Memory B cell (primary cell): ENCODE results near the gene TECPR1.

ENCODE experiments used
- ATAC-seq: fragments of 150-1000 bp; cut with Tn5 transposase; 2 replicates; pipeline ENCODE4 v1.10.0; 2021; ENCODE audit warnings: low read depth, mild to moderate bottlenecking, moderate library complexity
- DNase-seq, 2 donors: peaks; one replicate each; pipeline ENCODE4 v3.0.0; 2022; ENCODE audit warnings: low spot score in 2 of 2
- H3K27ac Mint-ChIP-seq: one replicate; pipeline ENCODE4 v1.8.0; 2022; ENCODE audit warnings: mild to moderate bottlenecking, moderate library complexity, mixed read lengths
- H3K27me3 Mint-ChIP-seq: one replicate; pipeline ENCODE4 v1.8.0; 2022; ENCODE audit warnings: mixed read lengths
- H3K36me3 Mint-ChIP-seq: one replicate; pipeline ENCODE4 v1.8.0; 2022; ENCODE audit warnings: mild to moderate bottlenecking, mixed read lengths
- H3K4me1 Mint-ChIP-seq: one replicate; pipeline ENCODE4 v1.8.0; 2022; ENCODE audit warnings: mixed read lengths
- H3K4me3 Mint-ChIP-seq: one replicate; pipeline ENCODE4 v1.8.0; 2022; ENCODE audit warnings: mild to moderate bottlenecking, moderate library complexity, mixed read lengths
- H3K9me3 Mint-ChIP-seq: one replicate; pipeline ENCODE4 v1.8.0; 2022; ENCODE audit warnings: mixed read lengths

The TECPR1 gene

DNA sequence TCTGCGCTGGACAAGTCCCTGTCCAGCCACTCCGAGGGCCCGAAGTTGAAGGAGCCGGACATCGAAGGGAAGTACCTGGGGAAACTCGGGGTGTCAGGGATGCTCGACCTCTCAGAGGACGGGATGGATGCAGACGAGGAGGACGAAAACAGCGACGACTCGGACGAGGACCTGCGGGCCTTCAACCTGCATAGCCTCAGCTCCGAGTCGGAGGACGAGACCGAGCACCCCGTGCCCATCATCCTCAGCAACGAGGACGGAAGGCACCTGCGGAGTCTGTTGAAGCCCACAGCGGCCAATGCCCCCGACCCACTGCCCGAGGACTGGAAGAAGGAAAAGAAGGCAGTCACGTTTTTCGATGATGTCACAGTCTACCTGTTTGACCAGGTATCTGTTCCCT lies 57.8 kb downstream of the TECPR1 start:
- H3K27ac Mint-ChIP-seq: no peak overlapping the region
- DNase-seq (no peak), ATAC-seq (no peak)
- no peak overlapping the region for H3K4me3 Mint-ChIP-seq
- peaks cover 3% of the 10 kb centered on the region for H3K27me3 Mint-ChIP-seq
- peaks cover 7% of the 10 kb centered on the region for H3K4me1 Mint-ChIP-seq
- H3K9me3 Mint-ChIP-seq: peaks cover 5% of the 10 kb centered on the region
- H3K36me3 Mint-ChIP-seq: peaks cover 42% of the 10 kb centered on the region

DNA sequence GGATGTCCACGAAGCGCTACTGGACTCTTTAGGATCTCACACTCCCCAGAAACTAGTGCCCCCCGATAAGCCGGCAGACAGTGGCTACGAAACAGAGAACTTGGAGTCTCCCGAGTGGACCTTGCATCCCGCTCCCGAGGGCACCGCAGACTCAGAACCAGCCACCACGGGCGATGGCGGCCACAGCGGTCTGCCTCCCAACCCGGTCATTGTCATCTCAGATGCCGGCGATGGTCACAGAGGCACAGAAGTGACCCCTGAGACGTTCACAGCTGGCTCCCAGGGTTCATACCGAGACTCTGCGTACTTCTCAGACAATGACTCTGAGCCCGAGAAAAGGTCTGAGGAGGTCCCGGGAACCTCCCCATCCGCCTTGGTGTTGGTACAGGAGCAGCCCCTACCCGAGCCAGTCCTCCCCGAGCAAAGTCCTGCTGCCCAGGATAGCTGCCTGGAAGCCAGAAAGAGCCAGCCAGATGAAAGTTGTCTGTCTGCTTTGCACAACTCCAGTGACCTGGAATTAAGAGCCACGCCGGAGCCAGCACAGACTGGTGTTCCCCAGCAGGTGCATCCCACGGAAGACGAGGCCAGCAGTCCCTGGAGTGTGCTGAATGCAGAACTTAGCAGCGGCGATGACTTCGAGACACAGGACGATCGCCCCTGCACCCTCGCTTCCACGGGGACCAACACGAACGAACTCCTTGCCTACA lies 58.4 kb downstream of the TECPR1 start:
- Mint-ChIP-seq H3K9me3 (peaks cover 4% of the 10 kb centered on the region), H3K36me3 (peaks cover 44% of the 10 kb centered on the region), H3K27me3 (peaks cover 3% of the 10 kb centered on the region), H3K4me1 (peaks cover 5% of the 10 kb centered on the region), H3K4me3 (no peak overlapping the region), H3K27ac (no peak overlapping the region)
- DNase-seq (no peak), ATAC-seq (no peak)

DNA sequence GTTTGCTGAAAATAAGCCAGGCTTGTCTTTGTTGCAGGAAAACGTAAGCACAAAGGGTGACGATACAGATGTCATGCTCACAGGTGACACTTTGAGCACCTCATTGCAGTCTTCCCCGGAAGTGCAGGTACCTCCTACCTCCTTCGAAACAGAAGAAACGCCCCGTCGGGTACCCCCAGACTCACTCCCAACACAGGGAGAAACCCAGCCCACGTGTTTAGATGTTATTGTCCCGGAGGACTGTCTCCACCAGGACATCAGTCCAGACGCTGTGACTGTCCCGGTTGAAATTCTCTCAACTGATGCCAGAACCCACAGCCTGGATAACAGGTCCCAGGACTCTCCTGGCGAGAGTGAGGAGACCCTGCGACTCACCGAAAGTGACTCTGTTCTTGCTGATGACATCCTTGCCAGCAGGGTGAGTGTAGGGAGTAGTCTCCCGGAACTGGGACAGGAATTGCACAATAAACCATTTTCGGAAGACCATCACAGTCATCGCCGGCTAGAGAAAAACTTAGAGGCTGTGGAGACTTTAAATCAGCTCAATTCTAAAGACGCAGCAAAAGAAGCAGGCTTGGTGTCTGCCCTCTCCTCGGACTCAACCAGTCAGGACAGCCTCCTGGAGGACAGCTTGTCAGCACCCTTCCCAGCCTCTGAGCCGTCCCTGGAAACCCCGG lies 59.1 kb downstream of the TECPR1 start:
- Mint-ChIP-seq H3K9me3 (peaks cover 4% of the 10 kb centered on the region), H3K4me1 (peaks cover 5% of the 10 kb centered on the region), H3K27me3 (peaks cover 5% of the 10 kb centered on the region), H3K36me3 (peaks cover 46% of the 10 kb centered on the region), H3K27ac (no peak overlapping the region), H3K4me3 (no peak overlapping the region)
- DNase-seq (no peak), ATAC-seq (no peak)

DNA sequence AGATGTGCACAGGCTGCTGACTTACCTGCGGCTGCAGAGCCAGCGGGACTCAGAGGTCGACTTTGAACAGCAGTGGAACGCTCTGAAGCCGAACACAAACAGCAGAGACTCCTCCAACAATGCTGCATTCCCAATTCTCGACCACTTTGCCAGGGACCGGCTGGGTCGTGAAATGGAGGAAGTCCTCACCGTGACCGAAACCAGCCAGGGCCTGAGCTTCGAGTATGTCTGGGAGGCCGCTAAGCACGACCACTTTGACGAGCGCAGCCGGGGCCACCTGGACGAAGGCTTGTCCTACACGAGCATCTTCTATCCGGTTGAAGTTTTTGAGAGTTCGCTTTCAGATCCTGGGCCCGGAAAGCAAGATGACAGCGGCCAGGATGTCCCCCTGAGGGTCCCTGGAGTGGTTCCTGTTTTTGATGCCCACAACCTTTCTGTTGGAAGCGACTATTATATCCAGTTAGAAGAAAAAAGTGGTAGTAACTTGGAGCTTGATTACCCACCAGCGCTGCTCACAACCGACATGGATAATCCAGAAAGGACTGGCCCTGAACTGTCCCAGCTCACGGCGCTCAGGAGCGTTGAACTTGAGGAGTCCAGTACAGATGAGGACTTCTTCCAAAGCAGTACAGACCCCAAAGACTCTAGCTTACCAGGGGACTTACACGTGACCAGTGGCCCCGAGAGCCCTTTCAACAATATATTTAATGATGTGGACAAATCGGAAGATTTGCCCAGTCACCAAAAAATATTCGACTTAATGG lies 60.2 kb downstream of the TECPR1 start:
- DNase-seq (no peak), ATAC-seq (no peak)
- Mint-ChIP-seq H3K27ac (no peak overlapping the region), H3K9me3 (peaks cover 4% of the 10 kb centered on the region), H3K27me3 (peaks cover 6% of the 10 kb centered on the region), H3K4me3 (no peak overlapping the region), H3K36me3 (peaks cover 46% of the 10 kb centered on the region), H3K4me1 (peaks cover 5% of the 10 kb centered on the region)

DNA sequence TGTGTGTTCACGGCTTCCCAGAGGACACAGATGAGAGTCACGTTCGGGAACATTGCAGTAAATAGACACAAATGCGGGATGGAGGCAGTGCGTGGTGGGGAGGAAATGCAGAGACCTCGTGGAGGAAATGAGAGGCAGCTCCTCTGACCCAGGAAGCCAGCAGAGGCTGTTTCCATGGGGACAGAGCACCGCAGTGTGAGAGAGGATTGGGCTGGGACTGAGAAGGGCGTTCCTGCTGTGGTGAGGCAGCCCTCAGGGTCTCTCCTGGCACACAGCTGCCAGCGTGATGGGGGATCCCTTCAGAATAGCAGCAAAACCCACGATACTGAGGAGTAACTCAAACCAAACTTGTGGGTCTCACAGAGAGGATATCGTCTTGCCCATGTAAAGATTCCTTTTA lies 62.5 kb downstream of the TECPR1 start:
- peak overlapping the region; percentile 33 for H3K27ac Mint-ChIP-seq
- H3K27me3 Mint-ChIP-seq: peaks cover 3% of the 10 kb centered on the region
- ATAC-seq: no peak
- peaks cover 4% of the 10 kb centered on the region for H3K9me3 Mint-ChIP-seq
- peaks cover 32% of the 10 kb centered on the region for H3K36me3 Mint-ChIP-seq
- no peak for DNase-seq
- no peak overlapping the region for H3K4me3 Mint-ChIP-seq
- no peaks in the 10 kb centered on the region for H3K4me1 Mint-ChIP-seq

DNA sequence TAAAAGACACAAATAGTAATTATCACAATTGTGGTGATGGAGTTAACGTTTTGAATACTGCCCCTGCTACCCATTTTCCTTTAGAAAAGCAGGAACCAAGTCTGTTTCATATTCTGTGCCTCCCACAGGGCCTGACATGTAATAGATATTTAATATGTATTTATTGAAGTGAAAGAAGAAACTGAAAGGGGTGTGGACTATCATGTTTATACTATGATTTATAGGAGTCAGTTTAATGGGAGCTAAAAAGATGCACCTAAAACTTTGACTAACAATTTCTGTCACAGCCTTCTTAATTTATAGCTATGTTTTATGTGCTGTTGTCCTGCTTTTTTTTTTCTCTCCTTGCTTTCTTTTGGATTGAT lies 64.9 kb downstream of the TECPR1 start:
- peaks cover 27% of the 10 kb centered on the region for H3K36me3 Mint-ChIP-seq
- ATAC-seq (no peak), DNase-seq (no peak)
- H3K4me1 Mint-ChIP-seq: no peaks in the 10 kb centered on the region
- H3K27ac Mint-ChIP-seq: no peak overlapping the region
- H3K9me3 Mint-ChIP-seq: peaks cover 4% of the 10 kb centered on the region
- no peak overlapping the region for H3K4me3 Mint-ChIP-seq
- H3K27me3 Mint-ChIP-seq: peaks cover 3% of the 10 kb centered on the region

DNA sequence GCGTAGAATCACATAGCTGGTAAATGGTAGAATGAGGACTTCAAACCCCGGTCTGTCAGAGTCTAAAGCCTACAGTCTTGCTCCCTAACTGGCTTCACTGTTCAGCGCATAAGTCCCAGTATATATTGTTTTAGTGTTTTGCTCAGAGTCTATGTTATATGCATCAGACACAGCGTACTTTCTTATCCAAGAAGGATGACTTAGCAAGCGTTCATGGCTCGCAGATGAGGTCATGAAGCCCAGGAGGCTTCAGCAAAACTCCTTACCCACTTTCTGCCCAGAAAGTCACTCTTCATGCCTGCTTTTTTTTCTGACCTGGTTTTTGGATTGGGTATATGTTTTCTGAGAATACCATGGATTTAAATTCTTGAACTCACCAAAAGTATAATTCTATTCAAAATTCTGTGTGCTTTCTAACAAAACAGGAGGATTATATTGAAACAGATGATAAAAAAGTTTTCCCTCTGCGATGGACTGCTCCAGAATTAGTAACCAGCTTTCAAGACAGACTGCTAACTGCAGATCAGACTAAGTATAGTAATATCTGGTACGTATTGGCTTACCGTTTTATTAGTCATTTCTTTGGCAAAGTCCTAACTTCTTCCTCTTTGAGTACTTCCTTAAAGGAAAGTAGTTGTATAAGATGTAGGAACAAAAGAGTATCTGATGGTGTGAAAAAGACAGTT lies 65.4 kb downstream of the TECPR1 start:
- peaks cover 3% of the 10 kb centered on the region for H3K27me3 Mint-ChIP-seq
- H3K36me3 Mint-ChIP-seq: peaks cover 24% of the 10 kb centered on the region
- ATAC-seq (no peak), DNase-seq (no peak)
- H3K9me3 Mint-ChIP-seq: peaks cover 4% of the 10 kb centered on the region
- no peaks in the 10 kb centered on the region for H3K4me1 Mint-ChIP-seq
- no peak overlapping the region for H3K27ac Mint-ChIP-seq
- H3K4me3 Mint-ChIP-seq: no peak overlapping the region

DNA sequence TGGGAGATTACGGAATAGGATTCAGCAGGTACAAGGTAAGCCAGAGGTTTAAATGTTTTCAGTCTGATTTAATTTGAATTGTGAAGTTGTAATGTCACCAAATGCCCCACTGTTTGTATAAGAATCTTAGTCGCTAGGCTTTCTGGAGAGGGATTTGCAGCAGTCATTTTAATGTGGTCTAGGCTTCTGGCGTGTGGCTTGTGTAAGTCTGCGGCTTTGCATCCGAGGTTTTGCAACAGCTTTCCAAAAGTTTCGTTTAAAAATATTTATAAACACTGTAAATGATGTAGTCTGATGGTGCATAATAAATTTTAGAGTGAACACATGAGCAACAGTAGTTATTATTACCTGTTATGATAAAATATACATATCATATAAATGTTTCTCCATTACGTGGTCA lies 66.9 kb downstream of the TECPR1 start:
- Mint-ChIP-seq H3K27me3 (peaks cover 3% of the 10 kb centered on the region), H3K27ac (no peak overlapping the region), H3K4me1 (no peaks in the 10 kb centered on the region), H3K36me3 (peaks cover 24% of the 10 kb centered on the region), H3K4me3 (no peak overlapping the region), H3K9me3 (peaks cover 4% of the 10 kb centered on the region)
- DNase-seq (no peak), ATAC-seq (no peak)

DNA sequence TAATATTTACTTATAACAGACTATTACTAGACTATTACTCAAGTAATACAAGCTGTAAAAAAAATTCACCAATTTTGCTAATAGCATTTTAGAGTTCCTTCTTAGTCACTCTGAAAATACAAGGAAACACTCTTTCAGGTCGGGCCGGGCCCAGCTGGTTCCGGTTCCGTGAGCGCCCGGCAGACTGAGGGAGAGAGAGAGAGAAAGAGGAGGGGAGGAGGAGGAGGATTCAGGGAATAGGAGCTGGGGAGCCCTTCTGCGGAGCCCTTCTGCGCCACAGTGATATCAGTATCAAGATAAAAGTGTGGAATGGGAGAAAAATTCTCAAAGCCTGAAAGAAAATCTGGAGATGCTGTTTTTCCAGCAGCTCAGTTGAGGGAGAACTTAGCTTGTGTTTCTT lies 71.3 kb downstream of the TECPR1 start:
- H3K36me3 Mint-ChIP-seq: peaks cover 11% of the 10 kb centered on the region
- H3K4me3 Mint-ChIP-seq: no peak overlapping the region
- no peak overlapping the region for H3K27ac Mint-ChIP-seq
- H3K9me3 Mint-ChIP-seq: no peaks in the 10 kb centered on the region
- H3K27me3 Mint-ChIP-seq: no peaks in the 10 kb centered on the region
- no peaks in the 10 kb centered on the region for H3K4me1 Mint-ChIP-seq
- no peak for ATAC-seq
- no peak for DNase-seq

DNA sequence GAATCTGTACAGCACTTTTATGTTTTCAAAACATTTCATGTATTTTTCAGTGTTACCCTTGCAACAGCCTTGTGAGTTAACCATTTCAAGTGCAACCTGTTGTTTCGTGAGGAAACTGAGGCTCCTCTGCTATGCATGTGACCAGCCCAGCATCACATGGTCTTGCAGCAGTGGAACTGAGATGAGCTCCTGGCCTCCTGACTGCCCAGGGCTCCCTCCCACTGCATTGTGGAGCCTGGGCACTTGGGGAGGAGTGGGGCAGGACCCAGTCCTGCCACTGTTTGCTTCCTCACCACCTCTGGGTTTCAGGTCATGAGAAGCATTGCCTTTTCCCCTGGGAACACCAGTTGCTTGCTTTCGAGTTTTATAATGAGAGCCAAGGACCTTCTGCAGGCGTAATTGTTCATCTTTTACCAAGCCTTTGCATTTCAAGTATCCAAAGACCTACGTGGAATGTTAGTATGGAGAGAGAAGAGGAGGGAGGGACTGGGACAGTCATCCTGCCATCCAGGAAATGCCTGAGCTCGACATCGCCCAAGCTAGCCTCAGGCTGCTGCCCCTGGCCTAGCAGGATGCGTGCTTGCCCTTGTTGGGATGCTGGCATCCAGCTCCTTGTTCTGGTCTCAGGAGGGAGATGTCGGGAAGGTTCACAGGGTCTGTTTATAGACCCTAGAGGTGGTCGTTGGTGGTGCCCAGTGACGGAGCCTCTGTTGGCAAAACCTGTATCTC lies 73.1 kb downstream of the TECPR1 start:
- H3K27me3 Mint-ChIP-seq: no peaks in the 10 kb centered on the region
- no peak for ATAC-seq
- DNase-seq: no peak
- no peaks in the 10 kb centered on the region for H3K9me3 Mint-ChIP-seq
- H3K27ac Mint-ChIP-seq: no peak overlapping the region
- H3K36me3 Mint-ChIP-seq: peaks cover 19% of the 10 kb centered on the region
- H3K4me3 Mint-ChIP-seq: no peak overlapping the region
- H3K4me1 Mint-ChIP-seq: no peaks in the 10 kb centered on the region

DNA sequence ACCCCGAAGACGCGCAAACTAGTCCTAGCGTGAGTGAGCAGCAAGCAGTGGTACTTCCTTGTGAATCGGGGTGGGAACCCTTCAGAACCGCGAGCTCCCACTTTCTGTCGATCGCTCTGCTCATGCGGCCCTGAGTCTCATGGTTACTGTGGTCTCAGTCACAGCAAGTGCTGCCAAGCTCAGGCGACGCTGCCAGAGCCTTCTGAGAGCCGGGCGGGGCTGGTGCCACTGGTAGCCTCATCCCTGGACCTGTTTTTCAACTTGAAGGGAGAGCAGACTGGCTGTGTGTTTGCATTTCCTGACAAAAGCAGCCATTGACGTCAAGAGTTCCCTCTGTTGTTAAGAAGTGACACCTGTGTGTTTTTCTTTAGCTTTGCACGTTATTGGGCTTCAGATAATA lies 73.7 kb downstream of the TECPR1 start:
- Mint-ChIP-seq H3K27me3 (no peaks in the 10 kb centered on the region), H3K9me3 (no peaks in the 10 kb centered on the region), H3K4me1 (no peaks in the 10 kb centered on the region), H3K27ac (no peak overlapping the region), H3K36me3 (peaks cover 15% of the 10 kb centered on the region), H3K4me3 (no peak overlapping the region)
- no peak for DNase-seq
- no peak for ATAC-seq

DNA sequence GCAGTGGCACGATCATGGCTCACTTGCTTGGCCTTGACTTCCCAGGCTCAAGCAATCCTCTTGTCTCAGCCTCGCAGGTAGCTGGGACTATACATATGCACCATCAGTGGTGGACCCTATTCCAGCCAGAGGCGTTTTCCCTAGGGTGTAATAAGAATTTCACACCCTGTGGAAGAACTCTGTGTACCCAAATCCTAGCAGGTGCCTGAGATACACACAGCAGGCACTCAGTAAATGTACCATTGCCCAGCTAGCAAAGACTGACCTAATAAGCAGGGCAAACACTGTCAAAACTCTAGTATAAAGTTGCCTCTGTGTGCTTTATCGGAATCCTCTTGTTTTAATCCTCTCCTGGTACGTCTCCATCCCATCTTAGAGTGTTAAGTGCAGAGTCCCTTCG lies 74.5 kb downstream of the TECPR1 start:
- Mint-ChIP-seq H3K27me3 (no peaks in the 10 kb centered on the region), H3K36me3 (peaks cover 17% of the 10 kb centered on the region), H3K4me3 (no peak overlapping the region), H3K27ac (no peak overlapping the region), H3K4me1 (no peaks in the 10 kb centered on the region), H3K9me3 (no peaks in the 10 kb centered on the region)
- no peak for ATAC-seq
- DNase-seq: no peak

DNA sequence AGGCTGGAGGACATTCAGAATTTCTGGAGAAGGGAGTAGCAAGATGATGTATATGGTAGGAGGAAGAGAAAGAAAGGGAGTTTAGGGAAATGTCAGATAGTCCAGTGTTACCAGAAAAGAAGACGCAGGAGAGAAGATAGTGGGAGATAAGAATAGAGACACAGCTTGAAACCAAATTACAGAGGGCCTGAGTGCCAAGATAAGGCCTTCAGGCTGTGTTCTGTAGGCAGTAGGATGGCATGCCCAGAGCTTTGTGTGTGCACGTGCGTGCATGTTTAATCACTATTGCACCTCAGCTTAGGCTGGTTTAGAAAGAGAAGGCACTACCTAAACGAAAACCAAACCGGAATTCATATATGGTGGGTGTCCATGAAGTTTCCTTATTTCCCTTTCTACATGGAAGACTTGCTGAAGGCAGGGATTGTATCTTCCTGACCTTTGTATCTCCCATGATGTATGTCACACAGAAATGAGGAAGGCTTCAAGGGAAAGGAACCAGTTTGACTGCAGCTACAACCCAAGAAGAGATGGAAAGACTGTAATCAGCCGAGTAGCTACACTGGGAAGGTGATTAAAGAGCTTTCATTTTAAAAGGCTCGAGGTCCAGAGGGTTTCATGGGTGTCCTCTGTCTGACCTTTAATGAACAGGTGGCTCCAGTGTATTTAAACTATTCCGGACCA lies 76.6 kb downstream of the TECPR1 start:
- ATAC-seq (no peak), DNase-seq (no peak)
- Mint-ChIP-seq H3K36me3 (peaks cover 14% of the 10 kb centered on the region), H3K4me1 (no peaks in the 10 kb centered on the region), H3K4me3 (no peak overlapping the region), H3K27ac (no peak overlapping the region), H3K9me3 (no peaks in the 10 kb centered on the region), H3K27me3 (no peaks in the 10 kb centered on the region)
